ENCODE measurements around the gene KCNG2. TPM values are rescaled to one million over a fixed set of nuclear protein-coding genes. Genes with fewer than 3 reads are reported as not detected.

KCNG2 gene
- total RNA-seq, 1 donor from 2014 or later: not detected

DNA sequence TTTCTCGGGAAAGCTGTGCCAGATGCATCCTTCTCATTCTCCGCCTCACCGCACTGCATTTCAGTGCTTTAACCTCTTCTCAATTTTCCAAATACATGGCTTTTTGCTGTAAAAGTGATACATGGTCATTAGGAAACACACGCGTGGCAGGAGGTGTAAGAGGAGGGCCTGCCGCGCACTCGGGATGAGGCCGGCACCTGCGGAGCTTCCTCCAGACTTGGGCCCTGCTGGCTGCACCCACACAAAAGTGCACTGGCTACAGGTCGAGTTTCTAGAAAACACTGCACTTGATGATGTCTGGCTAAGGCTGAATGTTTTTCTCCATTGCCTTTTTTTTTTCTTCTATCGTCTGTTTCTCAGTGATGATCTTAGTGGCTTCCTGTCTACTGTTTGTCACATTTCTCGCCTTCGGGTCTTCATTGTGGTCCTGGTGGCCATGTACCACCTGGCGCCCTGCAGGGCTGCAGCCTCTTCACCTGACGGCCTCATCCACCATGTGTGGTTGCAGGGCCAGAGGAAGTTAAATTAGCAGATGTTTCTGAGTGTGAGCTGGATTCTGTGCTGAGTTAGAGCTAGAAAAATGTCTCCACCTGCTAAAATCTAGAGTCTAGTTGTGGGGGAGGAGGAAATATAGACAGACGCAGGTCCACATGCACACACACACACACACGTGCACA, 7.6 kb downstream of the KCNG2 start:
- H3K36me3 Mint-ChIP-seq: no peaks in the 10 kb centered on the region
- no peaks in the 10 kb centered on the region for H3K4me1 Mint-ChIP-seq
- no peak overlapping the region for H3K27ac Mint-ChIP-seq
- DNase-seq (ENCODE audit: low spot score in 2 of 2, unreplicated experiment in 2 of 2): no peak
- TF ChIP-seq, protein P1, sequence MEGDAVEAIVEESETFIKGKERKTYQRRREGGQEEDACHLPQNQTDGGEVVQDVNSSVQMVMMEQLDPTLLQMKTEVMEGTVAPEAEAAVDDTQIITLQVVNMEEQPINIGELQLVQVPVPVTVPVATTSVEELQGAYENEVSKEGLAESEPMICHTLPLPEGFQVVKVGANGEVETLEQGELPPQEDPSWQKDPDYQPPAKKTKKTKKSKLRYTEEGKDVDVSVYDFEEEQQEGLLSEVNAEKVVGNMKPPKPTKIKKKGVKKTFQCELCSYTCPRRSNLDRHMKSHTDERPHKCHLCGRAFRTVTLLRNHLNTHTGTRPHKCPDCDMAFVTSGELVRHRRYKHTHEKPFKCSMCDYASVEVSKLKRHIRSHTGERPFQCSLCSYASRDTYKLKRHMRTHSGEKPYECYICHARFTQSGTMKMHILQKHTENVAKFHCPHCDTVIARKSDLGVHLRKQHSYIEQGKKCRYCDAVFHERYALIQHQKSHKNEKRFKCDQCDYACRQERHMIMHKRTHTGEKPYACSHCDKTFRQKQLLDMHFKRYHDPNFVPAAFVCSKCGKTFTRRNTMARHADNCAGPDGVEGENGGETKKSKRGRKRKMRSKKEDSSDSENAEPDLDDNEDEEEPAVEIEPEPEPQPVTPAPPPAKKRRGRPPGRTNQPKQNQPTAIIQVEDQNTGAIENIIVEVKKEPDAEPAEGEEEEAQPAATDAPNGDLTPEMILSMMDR (IDR thresholded peaks at IDR 0.05; ENCODE audit: unreplicated experiment): no peak
- peaks cover 32% of the 10 kb centered on the region for H3K27me3 Mint-ChIP-seq (ENCODE audit: low read depth)
- H3K9me3 Mint-ChIP-seq: no peaks in the 10 kb centered on the region
- H3K4me3 Mint-ChIP-seq: no peak overlapping the region

DNA sequence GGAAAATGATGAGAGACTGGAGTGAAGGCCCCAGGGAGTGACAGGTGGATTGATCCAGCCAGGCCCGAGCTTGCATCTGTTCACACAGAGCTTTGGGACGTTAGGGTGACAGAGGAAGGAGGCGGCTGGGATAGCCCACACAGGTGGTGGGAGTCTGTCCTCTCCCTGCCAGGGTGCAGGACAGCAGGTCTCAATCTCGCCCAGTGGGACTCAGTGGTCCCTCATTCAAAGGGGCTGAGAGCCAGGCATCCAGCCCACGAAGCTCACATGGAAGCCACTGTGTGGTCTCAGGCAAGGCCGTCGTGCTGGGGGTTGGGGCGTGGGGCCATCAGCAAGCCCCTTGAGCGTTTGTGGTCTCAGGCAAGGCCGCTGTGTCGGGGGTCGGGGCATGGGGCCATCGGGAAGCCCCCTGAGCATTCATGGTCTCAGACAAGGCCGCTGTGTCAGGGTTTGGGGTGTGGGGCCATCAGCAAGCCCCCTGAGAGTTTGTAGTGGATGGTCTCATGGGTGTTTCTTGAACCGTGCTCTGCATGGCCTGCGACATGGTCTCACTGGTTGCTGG, 8.3 kb downstream of the KCNG2 start:
- H3K4me3 Mint-ChIP-seq: no peak overlapping the region
- no peaks in the 10 kb centered on the region for H3K4me1 Mint-ChIP-seq
- H3K27me3 Mint-ChIP-seq (ENCODE audit: low read depth): peaks cover 31% of the 10 kb centered on the region
- H3K9me3 Mint-ChIP-seq: peaks cover 5% of the 10 kb centered on the region
- H3K27ac Mint-ChIP-seq: no peak overlapping the region
- TF ChIP-seq, protein P1 (IDR thresholded peaks at IDR 0.05; ENCODE audit: unreplicated experiment): no peak
- no peaks in the 10 kb centered on the region for H3K36me3 Mint-ChIP-seq
- DNase-seq (ENCODE audit: low spot score in 2 of 2, unreplicated experiment in 2 of 2): no peak

DNA sequence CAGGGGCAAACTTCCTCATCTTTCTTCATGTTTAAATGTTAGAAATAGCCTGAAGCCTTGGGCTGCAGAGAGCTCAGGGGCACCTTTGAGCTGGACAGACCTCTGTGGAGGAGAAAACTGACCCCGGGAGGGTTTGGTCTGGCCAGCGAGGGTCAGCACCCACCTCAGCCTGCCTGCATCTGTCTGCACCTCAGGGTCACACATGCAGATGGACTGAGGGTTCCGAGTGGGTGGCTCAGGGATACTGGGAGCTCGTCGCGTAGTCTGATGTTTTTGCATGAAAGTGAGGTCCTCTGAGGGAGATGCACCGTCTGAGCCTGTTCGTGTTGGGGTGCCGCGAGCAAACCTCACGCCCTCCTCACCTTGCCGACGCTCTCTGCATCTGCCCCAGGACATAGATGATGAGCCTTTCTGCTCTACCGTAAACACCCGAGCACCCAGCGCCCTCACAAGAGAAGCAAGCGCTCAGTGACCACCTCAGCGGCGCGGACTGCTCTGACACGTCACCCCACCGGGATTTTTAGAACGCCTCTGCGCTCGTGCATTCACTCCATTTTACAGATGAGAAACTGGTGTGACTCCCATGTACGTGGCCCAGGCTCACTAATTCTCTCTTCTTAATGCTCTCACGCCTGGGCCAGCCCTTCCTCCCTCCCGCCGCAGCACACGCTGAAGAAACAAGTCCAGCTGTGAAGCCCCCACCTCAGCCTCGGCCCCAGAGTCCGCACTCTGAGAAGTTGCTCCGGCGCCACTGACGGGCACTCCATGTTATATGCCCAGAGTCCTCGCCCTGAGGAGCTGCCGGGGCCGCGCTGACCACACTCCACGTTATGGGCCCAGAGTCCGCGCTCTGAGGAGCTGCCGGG, 9.5 kb downstream of the KCNG2 start:
- peaks cover 16% of the 10 kb centered on the region for H3K9me3 Mint-ChIP-seq
- H3K4me3 Mint-ChIP-seq: no peak overlapping the region
- TF ChIP-seq, protein P1 (IDR thresholded peaks at IDR 0.05; ENCODE audit: unreplicated experiment): no peak
- no peak overlapping the region for H3K27ac Mint-ChIP-seq
- no peak for DNase-seq (ENCODE audit: low spot score in 2 of 2, unreplicated experiment in 2 of 2)
- no peaks in the 10 kb centered on the region for H3K36me3 Mint-ChIP-seq
- peaks cover 29% of the 10 kb centered on the region for H3K27me3 Mint-ChIP-seq (ENCODE audit: low read depth)
- H3K4me1 Mint-ChIP-seq: no peaks in the 10 kb centered on the region

DNA sequence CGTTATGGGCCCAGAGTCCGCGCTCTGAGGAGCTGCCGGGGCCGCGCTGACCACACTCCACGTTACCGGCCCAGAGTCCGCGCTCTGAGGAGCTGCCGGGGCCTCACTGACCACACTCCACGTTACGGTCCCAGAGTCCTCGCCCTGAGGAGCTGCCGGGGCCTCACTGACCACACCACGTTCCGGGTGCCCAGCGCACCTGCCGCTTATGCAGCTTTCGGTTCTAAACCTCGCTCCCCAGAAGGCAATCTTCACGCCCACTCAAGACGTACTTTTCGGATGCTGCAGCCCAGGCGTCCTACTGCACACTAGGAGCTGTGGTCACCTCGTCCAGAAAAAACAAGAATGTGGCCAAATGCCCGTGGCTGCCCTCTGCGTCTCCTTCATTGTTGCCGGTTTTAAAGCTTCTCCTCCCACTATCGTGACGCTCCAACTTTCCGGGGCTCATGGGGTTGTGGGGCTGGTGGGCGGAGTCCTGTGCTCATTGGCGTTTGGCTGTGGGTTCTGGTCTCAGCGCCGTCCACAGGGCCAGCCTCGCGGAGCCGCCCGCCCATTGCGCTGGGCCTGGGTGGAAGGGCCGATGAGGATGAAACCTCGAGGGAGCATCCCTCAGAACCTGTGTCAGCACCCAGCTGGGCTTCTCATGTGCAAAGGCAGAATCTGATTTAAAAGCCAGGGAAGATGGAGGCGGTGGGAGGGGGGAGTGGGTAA, 11.9 kb downstream of the KCNG2 start:
- no peak overlapping the region for H3K27ac Mint-ChIP-seq
- TF ChIP-seq, protein P1 (IDR thresholded peaks at IDR 0.05; ENCODE audit: unreplicated experiment): no peak
- H3K36me3 Mint-ChIP-seq: no peaks in the 10 kb centered on the region
- H3K9me3 Mint-ChIP-seq: peaks cover 16% of the 10 kb centered on the region
- H3K4me3 Mint-ChIP-seq: no peak overlapping the region
- no peak for DNase-seq (ENCODE audit: low spot score in 2 of 2, unreplicated experiment in 2 of 2)
- no peaks in the 10 kb centered on the region for H3K4me1 Mint-ChIP-seq
- peaks cover 37% of the 10 kb centered on the region for H3K27me3 Mint-ChIP-seq (ENCODE audit: low read depth)

DNA sequence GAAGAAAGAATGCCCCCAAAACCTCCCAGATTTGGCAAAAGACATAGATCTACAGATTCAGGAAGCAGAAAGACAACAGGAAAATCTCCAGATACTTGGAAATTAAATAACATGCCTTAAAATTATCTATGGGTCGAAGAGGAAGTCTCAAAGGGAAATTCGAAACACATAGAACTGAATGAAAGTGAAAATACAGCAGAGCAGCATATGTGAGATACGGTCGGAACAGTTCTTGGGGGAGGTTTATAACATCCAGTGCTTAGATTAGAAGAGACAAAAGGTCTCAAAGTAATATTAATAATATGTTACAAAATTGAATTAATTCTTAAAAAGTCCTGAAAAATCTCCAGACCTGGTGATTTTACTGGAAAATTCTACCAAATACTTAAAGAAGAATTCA, 14.3 kb downstream of the KCNG2 start:
- Mint-ChIP-seq H3K9me3 (peaks cover 16% of the 10 kb centered on the region), H3K27me3 (ENCODE audit: low read depth) (peaks cover 56% of the 10 kb centered on the region), H3K4me3 (no peak overlapping the region), H3K27ac (no peak overlapping the region), H3K36me3 (no peaks in the 10 kb centered on the region), H3K4me1 (no peaks in the 10 kb centered on the region)
- no peak for DNase-seq (ENCODE audit: low spot score in 2 of 2, unreplicated experiment in 2 of 2)
- TF ChIP-seq, protein P1 (IDR thresholded peaks at IDR 0.05; ENCODE audit: unreplicated experiment): no peak

All from mesothelial cell of epicardium (in vitro differentiated cells).